ENCODE results near the gene HES7. TPM values are rescaled to one million over a fixed set of nuclear protein-coding genes. Genes with fewer than 3 reads are reported as not detected.

Gene HES7
- total RNA-seq: not detected

GRCh38 chr17:8123695-8124349, at the start of gene HES7:
TSS of gene HES7 (minus strand) at chr17:8124106. CDS start at chr17:8124084, 22 bp downstream.

DNA sequence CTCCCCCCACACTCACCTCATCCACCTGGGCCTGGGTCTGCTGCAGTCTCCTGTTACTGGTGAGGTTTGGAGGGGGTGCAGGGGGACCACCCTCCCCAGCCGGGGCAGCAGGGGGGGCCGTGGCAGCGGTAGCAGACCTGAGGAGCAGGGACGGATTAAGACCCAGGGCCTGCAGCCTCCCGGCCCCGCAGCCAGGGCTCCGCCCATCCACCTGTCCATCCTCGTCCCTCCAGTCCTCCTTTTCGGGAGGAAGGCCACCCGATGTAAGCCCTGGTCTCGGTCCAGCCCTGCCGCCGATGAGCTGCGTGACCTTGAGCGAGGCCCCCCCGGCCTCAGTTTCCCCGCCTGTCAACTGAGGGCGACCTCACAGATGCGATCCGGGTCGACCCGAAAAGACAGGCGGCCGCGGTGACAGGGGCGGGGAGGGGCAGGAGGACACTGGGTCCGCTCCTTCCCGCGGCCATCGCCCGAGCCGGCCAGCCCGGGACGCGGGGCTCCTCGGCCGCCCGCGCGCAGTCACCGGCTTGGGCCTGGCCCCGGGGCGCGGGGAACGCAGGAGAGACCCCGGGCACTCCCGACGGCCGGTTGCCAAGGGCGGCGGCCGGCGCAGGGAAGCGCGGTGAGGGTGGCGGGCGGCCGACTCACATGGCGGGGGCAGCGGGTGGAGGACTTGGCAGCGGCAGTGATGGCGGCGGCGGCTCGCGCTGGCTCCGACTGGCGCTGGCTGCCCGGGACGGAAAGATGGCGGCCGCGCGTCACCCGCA, 38.5 kb upstream of the HES7 start, which contains the start of gene VAMP2:
VAMP2 (minus strand) TSS at position 716 of the 764 bp plus-strand sequence; CDS start at position 647, 69 bp downstream.

GRCh38 chr17:8152112-8152775, 28.3 kb upstream of the HES7 start, which contains the start of gene PER1:
TSS of gene PER1 (minus strand) at chr17:8152404. CDS start at chr17:8150706, 1,698 bp downstream.

GRCh38 chr17:8117980-8118768, 5.7 kb downstream of the HES7 start, which contains the start of gene ALOXE3:
TSS of gene ALOXE3 (minus strand) at chr17:8118514. CDS start at chr17:8117990, 524 bp downstream.

GRCh38 chr17:8087075-8087951, 36.6 kb downstream of the HES7 start, which contains the start of gene ALOX12B:
TSS of gene ALOX12B (minus strand) at chr17:8087716. CDS start at chr17:8087442, 274 bp downstream.

Small RNA genes within 50 kb of the gene (small RNA-seq; reads per million reads assigned to genes)
- not detected for gene MIR4314 (ENCODE audit: low replicate concordance)

Other genes with a start within 250 kb of the HES7 start
- gene CHD3, start 235.3 kb downstream of the HES7 start, total RNA-seq: 136 TPM
- gene RNF227, start 207.8 kb downstream of the HES7 start, total RNA-seq: 7.0 TPM
- 4.1 TPM for gene KCNAB3, start 194.2 kb downstream of the HES7 start, total RNA-seq
- 30.5 TPM for gene TRAPPC1, start 192.2 kb downstream of the HES7 start, total RNA-seq
- gene CNTROB, start 191.9 kb downstream of the HES7 start, total RNA-seq: 36.7 TPM
- gene GUCY2D, start 121.5 kb downstream of the HES7 start, total RNA-seq: 0.23 TPM
- gene ALOX15B, start 85.0 kb downstream of the HES7 start, total RNA-seq: 0.99 TPM
- gene ALOX12B, start 36.4 kb downstream of the HES7 start, total RNA-seq: 0.41 TPM
- not detected for gene ALOXE3, start 5.6 kb downstream of the HES7 start, total RNA-seq
- 99.8 TPM for gene PER1, start 28.3 kb upstream of the HES7 start, total RNA-seq
- 45.4 TPM for gene VAMP2, start 38.8 kb upstream of the HES7 start, total RNA-seq
- gene TMEM107, start 52.3 kb upstream of the HES7 start, total RNA-seq: 31.2 TPM
- gene BORCS6, start 66.1 kb upstream of the HES7 start, total RNA-seq: 9.8 TPM
- 23.1 TPM for gene AURKB, start 86.5 kb upstream of the HES7 start, total RNA-seq
- 18.3 TPM for gene CTC1, start 124.0 kb upstream of the HES7 start, total RNA-seq
- 44.3 TPM for gene PFAS, start 125.2 kb upstream of the HES7 start, total RNA-seq
- 13.3 TPM for gene RANGRF, start 164.6 kb upstream of the HES7 start, total RNA-seq
- 4.8 TPM for gene SLC25A35, start 171.3 kb upstream of the HES7 start, total RNA-seq
- gene ARHGEF15, start 186.1 kb upstream of the HES7 start, total RNA-seq: 10.9 TPM
- not detected for gene ODF4, start 215.7 kb upstream of the HES7 start, total RNA-seq